ENCODE results near the gene DPY19L3.

DPY19L3 gene

DNA sequence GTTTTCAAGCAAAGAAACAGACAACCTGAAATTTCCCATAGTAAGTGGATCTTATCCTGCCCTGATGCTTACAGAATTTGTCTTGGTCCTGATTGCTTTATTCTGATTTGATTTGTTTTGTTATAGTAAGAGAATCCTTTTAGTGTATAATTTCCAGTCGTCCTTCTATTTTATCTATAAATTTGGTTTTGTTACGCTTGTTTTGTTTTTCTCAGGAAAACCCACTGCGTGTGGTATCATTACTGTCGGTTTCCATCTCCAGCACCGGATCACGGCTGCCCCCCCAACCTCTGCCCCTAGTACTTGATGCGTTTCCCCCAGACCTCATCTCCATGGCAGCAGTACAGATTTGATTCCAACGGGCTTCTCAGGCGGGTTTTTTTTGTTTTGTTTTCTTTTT lies 117.4 kb downstream of the DPY19L3 start:
- TF ChIP-seq, protein P1, sequence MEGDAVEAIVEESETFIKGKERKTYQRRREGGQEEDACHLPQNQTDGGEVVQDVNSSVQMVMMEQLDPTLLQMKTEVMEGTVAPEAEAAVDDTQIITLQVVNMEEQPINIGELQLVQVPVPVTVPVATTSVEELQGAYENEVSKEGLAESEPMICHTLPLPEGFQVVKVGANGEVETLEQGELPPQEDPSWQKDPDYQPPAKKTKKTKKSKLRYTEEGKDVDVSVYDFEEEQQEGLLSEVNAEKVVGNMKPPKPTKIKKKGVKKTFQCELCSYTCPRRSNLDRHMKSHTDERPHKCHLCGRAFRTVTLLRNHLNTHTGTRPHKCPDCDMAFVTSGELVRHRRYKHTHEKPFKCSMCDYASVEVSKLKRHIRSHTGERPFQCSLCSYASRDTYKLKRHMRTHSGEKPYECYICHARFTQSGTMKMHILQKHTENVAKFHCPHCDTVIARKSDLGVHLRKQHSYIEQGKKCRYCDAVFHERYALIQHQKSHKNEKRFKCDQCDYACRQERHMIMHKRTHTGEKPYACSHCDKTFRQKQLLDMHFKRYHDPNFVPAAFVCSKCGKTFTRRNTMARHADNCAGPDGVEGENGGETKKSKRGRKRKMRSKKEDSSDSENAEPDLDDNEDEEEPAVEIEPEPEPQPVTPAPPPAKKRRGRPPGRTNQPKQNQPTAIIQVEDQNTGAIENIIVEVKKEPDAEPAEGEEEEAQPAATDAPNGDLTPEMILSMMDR (conservative IDR thresholded peaks at IDR 0.05): no peak

DNA sequence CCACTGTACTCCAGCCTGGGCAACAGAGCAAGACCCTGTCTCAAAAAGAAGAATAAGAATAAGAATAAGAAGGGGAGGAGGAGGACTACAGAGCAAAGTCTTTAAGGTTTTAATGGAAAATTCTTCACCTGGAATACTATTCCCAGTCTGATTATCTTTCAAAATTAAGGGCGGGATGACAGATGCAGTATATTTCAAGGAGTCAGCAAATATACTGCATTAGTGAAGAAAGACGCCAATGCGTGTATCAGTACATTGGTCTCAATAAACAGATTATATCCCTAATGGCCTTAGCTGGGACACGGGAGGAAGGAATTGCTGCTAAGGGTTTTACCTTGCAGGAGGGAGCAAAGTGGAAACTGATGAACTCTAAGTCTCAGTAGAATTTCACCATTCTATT lies 121.3 kb downstream of the DPY19L3 start:
- no peak overlapping the region for H3K27ac ChIP-seq
- TF ChIP-seq, protein P1 (conservative IDR thresholded peaks at IDR 0.05): no peak

More for the DNA sequence above, 117.4 kb downstream of the DPY19L3 start:
- H3K27ac ChIP-seq: no peak overlapping the region

DNA sequence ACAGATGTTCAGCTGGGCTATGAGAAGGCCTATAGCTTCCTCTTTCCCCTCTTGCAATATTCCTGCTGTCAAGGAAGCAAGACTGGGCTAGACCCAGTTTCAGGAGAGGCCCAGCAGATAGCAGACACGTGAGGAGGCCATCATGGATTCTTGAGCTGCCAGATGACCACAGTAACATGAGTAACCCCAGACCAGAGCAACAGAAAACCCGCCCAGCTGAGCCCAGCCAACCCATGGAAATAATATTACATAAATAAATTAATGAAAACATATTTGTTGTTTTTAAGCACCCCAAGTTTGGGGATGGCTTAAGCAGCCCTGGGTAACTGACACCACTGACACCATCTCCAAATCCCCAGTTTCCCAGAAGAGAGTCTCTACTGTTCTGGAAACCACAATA lies 125.2 kb downstream of the DPY19L3 start:
- H3K27ac ChIP-seq: no peak overlapping the region
- TF ChIP-seq, protein P1 (conservative IDR thresholded peaks at IDR 0.05): no peak

DNA sequence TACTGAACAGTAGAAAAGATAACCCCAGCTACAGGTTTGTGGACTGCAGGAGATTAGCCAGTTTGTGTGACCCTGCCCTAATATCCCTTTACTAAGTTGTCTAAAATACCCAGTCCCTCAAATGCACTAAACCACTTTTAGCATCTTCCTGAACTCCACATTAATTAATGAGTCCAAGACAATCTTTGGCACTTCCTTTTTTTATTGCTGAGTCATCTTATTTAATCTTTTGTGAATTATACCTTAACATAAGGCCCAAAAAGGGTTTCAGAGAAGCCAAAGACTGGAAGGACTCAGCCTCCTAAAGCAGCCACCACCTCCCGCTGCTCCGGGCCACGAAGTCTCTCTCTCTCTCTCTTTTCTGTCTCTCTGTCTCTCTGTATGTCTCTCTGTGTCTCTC lies 126.7 kb downstream of the DPY19L3 start:
- H3K27ac ChIP-seq: no peak overlapping the region
- TF ChIP-seq, protein P1 (conservative IDR thresholded peaks at IDR 0.05): no peak

All from VCaP (cell line).